GM23338 (cell line): ENCODE measurements around the gene AR. TPM values are rescaled to one million over a fixed set of nuclear protein-coding genes. Genes with fewer than 3 reads are reported as not detected.

Source experiments
- ATAC-seq: fragments of 200-7000 bp; cut with Tn5 transposase; 3 replicates; pipeline ENCODE4 v1.9.1; 2020
- DNase-seq: peaks from one replicate; pipeline ENCODE4 v3.0.0-alpha.2; 2015; ENCODE audit warnings: low spot score
- H2AFZ ChIP-seq: fragments of 200-600 bp; sonication (generic); 2 replicates; pipeline ENCODE4 v1.8.0; 2016; ENCODE audit warnings: antibody characterized with exemption, mild to moderate bottlenecking, moderate library complexity
- H3F3A ChIP-seq: fragments of 200-600 bp; sonication (generic); replicated peaks from 2 replicates; pipeline ENCODE4 v1.8.0; 2017; ENCODE audit warnings: antibody characterized with exemption, mixed run types, low read depth
- H3K27ac ChIP-seq: fragments of 200-600 bp; sonication (generic); 2 replicates; pipeline ENCODE4 v1.6.1; 2016; ENCODE audit warnings: low read depth
- H3K27me3 ChIP-seq: fragments of 200-600 bp; sonication (generic); 2 replicates; pipeline ENCODE4 v1.8.0; 2016; ENCODE audit warnings: mild to moderate bottlenecking, mixed run types, moderate library complexity; ENCODE audit not compliant: insufficient read depth
- H3K36me3 ChIP-seq: fragments of 200-600 bp; sonication (generic); 2 replicates; pipeline ENCODE4 v1.8.0; 2016; ENCODE audit warnings: mild to moderate bottlenecking; ENCODE audit not compliant: insufficient read depth
- H3K4me1 ChIP-seq: fragments of 200-600 bp; sonication (generic); 2 replicates; pipeline ENCODE4 v1.8.0; 2016; ENCODE audit warnings: mild to moderate bottlenecking, moderate library complexity; ENCODE audit not compliant: insufficient read depth
- H3K4me2 ChIP-seq: fragments of 200-600 bp; sonication (generic); 2 replicates; pipeline ENCODE4 v1.7.1; 2017; ENCODE audit warnings: mixed run types
- H3K4me3 ChIP-seq: fragments of 200-600 bp; sonication (generic); 2 replicates; pipeline ENCODE4 v1.6.1; 2016; ENCODE audit warnings: mixed run types
- H3K79me2 ChIP-seq: fragments of 200-600 bp; sonication (generic); replicated peaks from 2 replicates; pipeline ENCODE4 v1.8.0; 2017; ENCODE audit warnings: mild to moderate bottlenecking; ENCODE audit not compliant: insufficient read depth
- H3K9me2 ChIP-seq: fragments of 200-600 bp; sonication (generic); 2 replicates; pipeline ENCODE4 v1.8.0; 2017; ENCODE audit not compliant: insufficient read depth
- H4K20me1 ChIP-seq: fragments of 200-600 bp; sonication (generic); replicated peaks from 2 replicates; pipeline ENCODE4 v1.8.0; 2017; ENCODE audit warnings: mild to moderate bottlenecking; ENCODE audit not compliant: insufficient read depth
- H3K27ac Mint-ChIP-seq: 2 replicates; pipeline ENCODE4 v1.8.0; 2020; ENCODE audit warnings: inconsistent platforms, mild to moderate bottlenecking, moderate library complexity, mixed read lengths
- H3K27me3 Mint-ChIP-seq: 3 replicates; pipeline ENCODE4 v1.8.0; 2022; ENCODE audit warnings: low read depth, mild to moderate bottlenecking, moderate library complexity, mixed read lengths, inconsistent platforms; ENCODE audit not compliant: insufficient read depth, poor library complexity
- H3K36me3 Mint-ChIP-seq: 3 replicates; pipeline ENCODE4 v1.8.0; 2021; ENCODE audit warnings: low read depth, mild to moderate bottlenecking, inconsistent platforms, moderate library complexity, mixed read lengths
- H3K4me1 Mint-ChIP-seq: 3 replicates; pipeline ENCODE4 v1.8.0; 2020; ENCODE audit warnings: mild to moderate bottlenecking, inconsistent platforms, mixed read lengths
- H3K4me3 Mint-ChIP-seq: 3 replicates; pipeline ENCODE4 v1.8.0; 2021; ENCODE audit warnings: moderate library complexity, mild to moderate bottlenecking, inconsistent platforms, mixed read lengths
- H3K9me3 Mint-ChIP-seq: 3 replicates; pipeline ENCODE4 v1.8.0; 2020; ENCODE audit warnings: moderate library complexity, mild to moderate bottlenecking, inconsistent platforms, mixed read lengths
- CREB1 ChIP-seq: fragments of 250-450 bp; sonication (Bioruptor Pico); IDR thresholded peaks from 2 replicates; pipeline ENCODE4 v1.5.0; 2020; ENCODE audit warnings: low read depth, mild to moderate bottlenecking, moderate library complexity
- EZH2 ChIP-seq: fragments of 200-600 bp; sonication (generic); IDR thresholded peaks from one replicate; pipeline ENCODE4 v1.8.0; 2017; ENCODE audit warnings: antibody characterized with exemption, mild to moderate bottlenecking, low read depth; ENCODE audit not compliant: unreplicated experiment
- EZH2phosphoT487 ChIP-seq: fragments of 200-600 bp; sonication (generic); IDR thresholded peaks from one replicate; pipeline ENCODE4 v1.8.1; 2018; ENCODE audit warnings: antibody characterized with exemption; ENCODE audit not compliant: unreplicated experiment
- JUNB ChIP-seq: IDR thresholded peaks from one replicate; pipeline ENCODE4 v1.6.1; 2016; ENCODE audit warnings: antibody characterized with exemption; ENCODE audit not compliant: unreplicated experiment
- NANOG ChIP-seq: IDR thresholded peaks from 2 replicates; pipeline ENCODE4 v1.6.1; 2016; ENCODE audit warnings: antibody characterized with exemption, borderline replicate concordance
- POLR2AphosphoS5 ChIP-seq: IDR thresholded peaks from 2 replicates; pipeline ENCODE4 v1.6.1; 2016; ENCODE audit warnings: antibody characterized with exemption, low read depth
- STAT1 ChIP-seq: IDR thresholded peaks from one replicate; pipeline ENCODE4 v1.6.1; 2016; ENCODE audit warnings: antibody characterized with exemption; ENCODE audit not compliant: unreplicated experiment
- ZNF114 ChIP-seq: fragments of 250-450 bp; sonication (Bioruptor Pico); IDR thresholded peaks from 2 replicates; pipeline ENCODE4 v1.5.0; 2020; ENCODE audit warnings: mild to moderate bottlenecking, moderate library complexity
- ZNF331 ChIP-seq: fragments of 250-450 bp; sonication (Bioruptor Pico); IDR thresholded peaks from 2 replicates; pipeline ENCODE4 v1.5.0; 2020; ENCODE audit warnings: low read depth, mild to moderate bottlenecking, moderate library complexity
- polyA plus RNA-seq: library from polyadenylated mRNA; unstranded; fragments of >200 nt; fragmentation: Nextera tagmentation; extraction: Ambion mirVana; gene quantifications from 2 replicates; pipeline ENCODE4 v1.2.1, GENCODE V29; 2016
- total RNA-seq: library from RNA; depleted of rRNA; stranded (reverse); fragments of >200 nt; shearing (Covaris generic); gene quantifications from 2 replicates; pipeline ENCODE4 v1.2.3, GENCODE V29; 2014
- TF ChIP-seq, protein P1 (sequence below): IDR thresholded peaks from one replicate; pipeline ENCODE4 v1.6.1; 2018; ENCODE audit warnings: antibody characterized with exemption; ENCODE audit not compliant: unreplicated experiment
- TF ChIP-seq, protein P2 (sequence below): IDR thresholded peaks from 2 replicates; pipeline ENCODE4 v1.6.1; 2016; ENCODE audit warnings: antibody characterized with exemption
- TF ChIP-seq, protein P3 (sequence below): fragments of 250-450 bp; sonication (Bioruptor Pico); IDR thresholded peaks from 2 replicates; pipeline ENCODE4 v1.5.0; 2020; ENCODE audit warnings: mild to moderate bottlenecking, moderate library complexity
- TF ChIP-seq, protein P4 (sequence below), 2 experiments: fragments of 200-600 bp in 1 of 2; sonication (generic) in 1 of 2; conservative IDR thresholded peaks; 2 replicates each; pipeline versions ENCODE4 v1.5.1 to v1.6.1; 2016 to 2017; ENCODE audit warnings: antibody characterized with exemption in 2 of 2, low read depth in 2 of 2, mild to moderate bottlenecking in 2 of 2, moderate library complexity in 1 of 2

AR gene
- total and polyA plus RNA-seq, 2 experiments from 2014 or later = 11.2 to 13.3 TPM

DNA sequence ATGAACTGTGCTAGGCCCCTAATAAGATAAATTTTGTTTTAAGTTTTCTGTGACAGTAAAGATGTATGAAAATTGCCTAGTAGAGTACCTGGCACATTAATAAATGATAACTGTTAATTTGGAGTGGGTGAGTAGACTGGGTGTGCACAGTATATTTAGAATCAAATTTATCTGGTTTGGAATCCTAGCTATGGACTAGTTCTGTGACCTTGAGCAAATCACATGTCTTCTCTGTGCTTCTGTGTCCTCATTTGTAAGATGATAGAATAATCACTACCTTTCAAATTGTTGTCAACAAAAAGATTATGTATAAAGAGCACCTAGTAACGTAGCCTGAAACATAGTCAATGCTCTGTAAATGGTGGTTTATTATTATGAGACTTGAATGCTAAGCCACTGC is 170.2 kb downstream of the AR start:
- Mint-ChIP-seq H3K4me1 (no peaks in the 10 kb centered on the region), H3K9me3 (peaks cover 10% of the 10 kb centered on the region), H3K27ac (no peak overlapping the region), H3K4me3 (no peak overlapping the region), H3K36me3 (peaks cover 45% of the 10 kb centered on the region), H3K27me3 (no peaks in the 10 kb centered on the region)
- H3K79me2 ChIP-seq = no peaks in the 10 kb centered on the region
- no peaks in the 10 kb centered on the region for H3K36me3 ChIP-seq
- H3K27ac ChIP-seq = no peak overlapping the region
- no peaks in the 10 kb centered on the region for H4K20me1 ChIP-seq
- ATAC-seq = no peak
- H3K4me1 ChIP-seq = no peaks in the 10 kb centered on the region
- H2AFZ ChIP-seq = no peak overlapping the region
- no peak overlapping the region for H3K4me3 ChIP-seq
- H3K4me2 ChIP-seq = no peak overlapping the region
- DNase-seq = no peak
- no peaks in the 10 kb centered on the region for H3F3A ChIP-seq
- H3K9me2 ChIP-seq = no peaks in the 10 kb centered on the region
- TF ChIP-seq, protein P1, sequence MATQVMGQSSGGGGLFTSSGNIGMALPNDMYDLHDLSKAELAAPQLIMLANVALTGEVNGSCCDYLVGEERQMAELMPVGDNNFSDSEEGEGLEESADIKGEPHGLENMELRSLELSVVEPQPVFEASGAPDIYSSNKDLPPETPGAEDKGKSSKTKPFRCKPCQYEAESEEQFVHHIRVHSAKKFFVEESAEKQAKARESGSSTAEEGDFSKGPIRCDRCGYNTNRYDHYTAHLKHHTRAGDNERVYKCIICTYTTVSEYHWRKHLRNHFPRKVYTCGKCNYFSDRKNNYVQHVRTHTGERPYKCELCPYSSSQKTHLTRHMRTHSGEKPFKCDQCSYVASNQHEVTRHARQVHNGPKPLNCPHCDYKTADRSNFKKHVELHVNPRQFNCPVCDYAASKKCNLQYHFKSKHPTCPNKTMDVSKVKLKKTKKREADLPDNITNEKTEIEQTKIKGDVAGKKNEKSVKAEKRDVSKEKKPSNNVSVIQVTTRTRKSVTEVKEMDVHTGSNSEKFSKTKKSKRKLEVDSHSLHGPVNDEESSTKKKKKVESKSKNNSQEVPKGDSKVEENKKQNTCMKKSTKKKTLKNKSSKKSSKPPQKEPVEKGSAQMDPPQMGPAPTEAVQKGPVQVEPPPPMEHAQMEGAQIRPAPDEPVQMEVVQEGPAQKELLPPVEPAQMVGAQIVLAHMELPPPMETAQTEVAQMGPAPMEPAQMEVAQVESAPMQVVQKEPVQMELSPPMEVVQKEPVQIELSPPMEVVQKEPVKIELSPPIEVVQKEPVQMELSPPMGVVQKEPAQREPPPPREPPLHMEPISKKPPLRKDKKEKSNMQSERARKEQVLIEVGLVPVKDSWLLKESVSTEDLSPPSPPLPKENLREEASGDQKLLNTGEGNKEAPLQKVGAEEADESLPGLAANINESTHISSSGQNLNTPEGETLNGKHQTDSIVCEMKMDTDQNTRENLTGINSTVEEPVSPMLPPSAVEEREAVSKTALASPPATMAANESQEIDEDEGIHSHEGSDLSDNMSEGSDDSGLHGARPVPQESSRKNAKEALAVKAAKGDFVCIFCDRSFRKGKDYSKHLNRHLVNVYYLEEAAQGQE = no peak
- TF ChIP-seq, protein P2, sequence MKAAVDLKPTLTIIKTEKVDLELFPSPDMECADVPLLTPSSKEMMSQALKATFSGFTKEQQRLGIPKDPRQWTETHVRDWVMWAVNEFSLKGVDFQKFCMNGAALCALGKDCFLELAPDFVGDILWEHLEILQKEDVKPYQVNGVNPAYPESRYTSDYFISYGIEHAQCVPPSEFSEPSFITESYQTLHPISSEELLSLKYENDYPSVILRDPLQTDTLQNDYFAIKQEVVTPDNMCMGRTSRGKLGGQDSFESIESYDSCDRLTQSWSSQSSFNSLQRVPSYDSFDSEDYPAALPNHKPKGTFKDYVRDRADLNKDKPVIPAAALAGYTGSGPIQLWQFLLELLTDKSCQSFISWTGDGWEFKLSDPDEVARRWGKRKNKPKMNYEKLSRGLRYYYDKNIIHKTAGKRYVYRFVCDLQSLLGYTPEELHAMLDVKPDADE = no peak
- no peak for TF ChIP-seq STAT1
- no peak for TF ChIP-seq EZH2phosphoT487
- no peak for TF ChIP-seq NANOG
- TF ChIP-seq ZNF114 (CRISPR knock-in tag) = no peak
- no peak for TF ChIP-seq ZNF331 (CRISPR knock-in tag)
- no peak for TF ChIP-seq POLR2AphosphoS5
- no peak for TF ChIP-seq JUNB
- TF ChIP-seq EZH2 = no peak
- TF ChIP-seq, protein P3, sequence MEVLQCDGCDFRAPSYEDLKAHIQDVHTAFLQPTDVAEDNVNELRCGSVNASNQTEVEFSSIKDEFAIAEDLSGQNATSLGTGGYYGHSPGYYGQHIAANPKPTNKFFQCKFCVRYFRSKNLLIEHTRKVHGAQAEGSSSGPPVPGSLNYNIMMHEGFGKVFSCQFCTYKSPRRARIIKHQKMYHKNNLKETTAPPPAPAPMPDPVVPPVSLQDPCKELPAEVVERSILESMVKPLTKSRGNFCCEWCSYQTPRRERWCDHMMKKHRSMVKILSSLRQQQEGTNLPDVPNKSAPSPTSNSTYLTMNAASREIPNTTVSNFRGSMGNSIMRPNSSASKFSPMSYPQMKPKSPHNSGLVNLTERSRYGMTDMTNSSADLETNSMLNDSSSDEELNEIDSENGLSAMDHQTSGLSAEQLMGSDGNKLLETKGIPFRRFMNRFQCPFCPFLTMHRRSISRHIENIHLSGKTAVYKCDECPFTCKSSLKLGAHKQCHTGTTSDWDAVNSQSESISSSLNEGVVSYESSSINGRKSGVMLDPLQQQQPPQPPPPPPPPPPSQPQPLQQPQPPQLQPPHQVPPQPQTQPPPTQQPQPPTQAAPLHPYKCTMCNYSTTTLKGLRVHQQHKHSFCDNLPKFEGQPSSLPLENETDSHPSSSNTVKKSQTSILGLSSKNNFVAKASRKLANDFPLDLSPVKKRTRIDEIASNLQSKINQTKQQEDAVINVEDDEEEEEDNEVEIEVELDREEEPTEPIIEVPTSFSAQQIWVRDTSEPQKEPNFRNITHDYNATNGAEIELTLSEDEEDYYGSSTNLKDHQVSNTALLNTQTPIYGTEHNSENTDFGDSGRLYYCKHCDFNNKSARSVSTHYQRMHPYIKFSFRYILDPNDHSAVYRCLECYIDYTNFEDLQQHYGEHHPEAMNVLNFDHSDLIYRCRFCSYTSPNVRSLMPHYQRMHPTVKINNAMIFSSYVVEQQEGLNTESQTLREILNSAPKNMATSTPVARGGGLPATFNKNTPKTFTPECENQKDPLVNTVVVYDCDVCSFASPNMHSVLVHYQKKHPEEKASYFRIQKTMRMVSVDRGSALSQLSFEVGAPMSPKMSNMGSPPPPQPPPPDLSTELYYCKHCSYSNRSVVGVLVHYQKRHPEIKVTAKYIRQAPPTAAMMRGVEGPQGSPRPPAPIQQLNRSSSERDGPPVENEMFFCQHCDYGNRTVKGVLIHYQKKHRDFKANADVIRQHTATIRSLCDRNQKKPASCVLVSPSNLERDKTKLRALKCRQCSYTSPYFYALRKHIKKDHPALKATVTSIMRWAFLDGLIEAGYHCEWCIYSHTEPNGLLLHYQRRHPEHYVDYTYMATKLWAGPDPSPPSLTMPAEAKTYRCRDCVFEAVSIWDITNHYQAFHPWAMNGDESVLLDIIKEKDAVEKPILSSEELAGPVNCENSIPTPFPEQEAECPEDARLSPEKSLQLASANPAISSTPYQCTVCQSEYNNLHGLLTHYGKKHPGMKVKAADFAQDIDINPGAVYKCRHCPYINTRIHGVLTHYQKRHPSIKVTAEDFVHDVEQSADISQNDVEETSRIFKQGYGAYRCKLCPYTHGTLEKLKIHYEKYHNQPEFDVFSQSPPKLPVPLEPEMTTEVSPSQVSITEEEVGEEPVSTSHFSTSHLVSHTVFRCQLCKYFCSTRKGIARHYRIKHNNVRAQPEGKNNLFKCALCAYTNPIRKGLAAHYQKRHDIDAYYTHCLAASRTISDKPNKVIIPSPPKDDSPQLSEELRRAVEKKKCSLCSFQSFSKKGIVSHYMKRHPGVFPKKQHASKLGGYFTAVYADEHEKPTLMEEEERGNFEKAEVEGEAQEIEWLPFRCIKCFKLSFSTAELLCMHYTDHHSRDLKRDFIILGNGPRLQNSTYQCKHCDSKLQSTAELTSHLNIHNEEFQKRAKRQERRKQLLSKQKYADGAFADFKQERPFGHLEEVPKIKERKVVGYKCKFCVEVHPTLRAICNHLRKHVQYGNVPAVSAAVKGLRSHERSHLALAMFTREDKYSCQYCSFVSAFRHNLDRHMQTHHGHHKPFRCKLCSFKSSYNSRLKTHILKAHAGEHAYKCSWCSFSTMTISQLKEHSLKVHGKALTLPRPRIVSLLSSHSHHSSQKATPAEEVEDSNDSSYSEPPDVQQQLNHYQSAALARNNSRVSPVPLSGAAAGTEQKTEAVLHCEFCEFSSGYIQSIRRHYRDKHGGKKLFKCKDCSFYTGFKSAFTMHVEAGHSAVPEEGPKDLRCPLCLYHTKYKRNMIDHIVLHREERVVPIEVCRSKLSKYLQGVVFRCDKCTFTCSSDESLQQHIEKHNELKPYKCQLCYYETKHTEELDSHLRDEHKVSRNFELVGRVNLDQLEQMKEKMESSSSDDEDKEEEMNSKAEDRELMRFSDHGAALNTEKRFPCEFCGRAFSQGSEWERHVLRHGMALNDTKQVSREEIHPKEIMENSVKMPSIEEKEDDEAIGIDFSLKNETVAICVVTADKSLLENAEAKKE (CRISPR knock-in tag) = no peak
- TF ChIP-seq CREB1 (CRISPR knock-in tag) = no peak
- TF ChIP-seq, protein P4, sequence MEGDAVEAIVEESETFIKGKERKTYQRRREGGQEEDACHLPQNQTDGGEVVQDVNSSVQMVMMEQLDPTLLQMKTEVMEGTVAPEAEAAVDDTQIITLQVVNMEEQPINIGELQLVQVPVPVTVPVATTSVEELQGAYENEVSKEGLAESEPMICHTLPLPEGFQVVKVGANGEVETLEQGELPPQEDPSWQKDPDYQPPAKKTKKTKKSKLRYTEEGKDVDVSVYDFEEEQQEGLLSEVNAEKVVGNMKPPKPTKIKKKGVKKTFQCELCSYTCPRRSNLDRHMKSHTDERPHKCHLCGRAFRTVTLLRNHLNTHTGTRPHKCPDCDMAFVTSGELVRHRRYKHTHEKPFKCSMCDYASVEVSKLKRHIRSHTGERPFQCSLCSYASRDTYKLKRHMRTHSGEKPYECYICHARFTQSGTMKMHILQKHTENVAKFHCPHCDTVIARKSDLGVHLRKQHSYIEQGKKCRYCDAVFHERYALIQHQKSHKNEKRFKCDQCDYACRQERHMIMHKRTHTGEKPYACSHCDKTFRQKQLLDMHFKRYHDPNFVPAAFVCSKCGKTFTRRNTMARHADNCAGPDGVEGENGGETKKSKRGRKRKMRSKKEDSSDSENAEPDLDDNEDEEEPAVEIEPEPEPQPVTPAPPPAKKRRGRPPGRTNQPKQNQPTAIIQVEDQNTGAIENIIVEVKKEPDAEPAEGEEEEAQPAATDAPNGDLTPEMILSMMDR (conservative IDR thresholded peaks at IDR 0.05; ENCODE audit: low read depth in 2 of 2) = no peak
- no peaks in the 10 kb centered on the region for H3K27me3 ChIP-seq
